Measurements from ENCODE around the gene ZNF212. TPM values are rescaled to one million over a fixed set of nuclear protein-coding genes. Genes with fewer than 3 reads are reported as not detected.

Gene ZNF212
- total RNA-seq, 1 donor from 2014 or later = 11.2 TPM

Other genes with a start within 250 kb of the ZNF212 start
- gene PDIA4, start 211.1 kb upstream of the ZNF212 start, total RNA-seq = 116 TPM
- gene ZNF786, start 148.9 kb upstream of the ZNF212 start, total RNA-seq = 9.8 TPM
- gene ZNF425, start 113.3 kb upstream of the ZNF212 start, total RNA-seq = 3.0 TPM
- 25.4 TPM for gene ZNF398, start 92.2 kb upstream of the ZNF212 start, total RNA-seq
- 46.6 TPM for gene ZNF282, start 44.1 kb upstream of the ZNF212 start, total RNA-seq
- gene ZNF783, start 22.5 kb downstream of the ZNF212 start, total RNA-seq = 30.0 TPM
- 15.1 TPM for gene ZNF777, start 221.4 kb downstream of the ZNF212 start, total RNA-seq